ENCODE measurements around the gene ZBTB21. TPM values are rescaled to one million over a fixed set of nuclear protein-coding genes. Genes with fewer than 3 reads are reported as not detected.

The ZBTB21 gene
- total and polyA plus RNA-seq, 9 of the 15 experiments (the other 6 are each of a cell fraction or from before 2014, with no cell fraction given) = 2.2 to 15.2 (median 8.7) TPM

DNA sequence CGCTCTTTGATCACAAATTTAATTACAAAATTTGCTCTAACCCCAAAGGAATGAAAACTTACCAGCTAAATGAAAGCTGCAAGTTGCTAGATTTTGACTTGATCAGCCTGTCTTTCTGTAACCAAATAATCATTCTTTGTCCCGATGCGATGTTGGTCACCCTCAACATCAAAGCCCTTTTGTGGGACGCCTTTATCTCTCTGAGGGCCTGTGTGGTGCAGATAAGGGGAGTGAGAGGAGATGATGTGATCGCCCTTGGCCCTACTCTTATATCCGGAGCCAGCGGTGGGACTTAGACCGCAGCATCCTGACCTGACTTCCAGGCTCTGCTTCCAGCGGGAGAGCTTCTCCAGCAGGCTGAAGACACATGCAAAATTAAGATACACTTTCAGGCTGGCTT lies 41.6 kb upstream of the ZBTB21 start (continued):
- no peak for TF ChIP-seq PRMT5 (CRISPR knock-in tag; IDR thresholded peaks at IDR 0.05)
- TF ChIP-seq EZH2 (IDR thresholded peaks at IDR 0.05; ENCODE audit: borderline replicate concordance, low read depth, low read length) = no peak
- TF ChIP-seq ERF (CRISPR knock-in tag; IDR thresholded peaks at IDR 0.05) = peak; percentile 66; the same call in 1 of the 2 replicates
- TF ChIP-seq, protein P1, sequence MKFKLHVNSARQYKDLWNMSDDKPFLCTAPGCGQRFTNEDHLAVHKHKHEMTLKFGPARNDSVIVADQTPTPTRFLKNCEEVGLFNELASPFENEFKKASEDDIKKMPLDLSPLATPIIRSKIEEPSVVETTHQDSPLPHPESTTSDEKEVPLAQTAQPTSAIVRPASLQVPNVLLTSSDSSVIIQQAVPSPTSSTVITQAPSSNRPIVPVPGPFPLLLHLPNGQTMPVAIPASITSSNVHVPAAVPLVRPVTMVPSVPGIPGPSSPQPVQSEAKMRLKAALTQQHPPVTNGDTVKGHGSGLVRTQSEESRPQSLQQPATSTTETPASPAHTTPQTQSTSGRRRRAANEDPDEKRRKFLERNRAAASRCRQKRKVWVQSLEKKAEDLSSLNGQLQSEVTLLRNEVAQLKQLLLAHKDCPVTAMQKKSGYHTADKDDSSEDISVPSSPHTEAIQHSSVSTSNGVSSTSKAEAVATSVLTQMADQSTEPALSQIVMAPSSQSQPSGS (CRISPR knock-in tag; IDR thresholded peaks at IDR 0.05) = no peak
- TF ChIP-seq ZNF12 (CRISPR knock-in tag; IDR thresholded peaks at IDR 0.05) = no peak
- TF ChIP-seq, protein P2, sequence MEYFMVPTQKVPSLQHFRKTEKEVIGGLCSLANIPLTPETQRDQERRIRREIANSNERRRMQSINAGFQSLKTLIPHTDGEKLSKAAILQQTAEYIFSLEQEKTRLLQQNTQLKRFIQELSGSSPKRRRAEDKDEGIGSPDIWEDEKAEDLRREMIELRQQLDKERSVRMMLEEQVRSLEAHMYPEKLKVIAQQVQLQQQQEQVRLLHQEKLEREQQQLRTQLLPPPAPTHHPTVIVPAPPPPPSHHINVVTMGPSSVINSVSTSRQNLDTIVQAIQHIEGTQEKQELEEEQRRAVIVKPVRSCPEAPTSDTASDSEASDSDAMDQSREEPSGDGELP (CRISPR knock-in tag; IDR thresholded peaks at IDR 0.05; ENCODE audit: borderline replicate concordance) = peak; percentile 37; the same call in 1 of the 2 replicates
- TF ChIP-seq, protein P3, sequence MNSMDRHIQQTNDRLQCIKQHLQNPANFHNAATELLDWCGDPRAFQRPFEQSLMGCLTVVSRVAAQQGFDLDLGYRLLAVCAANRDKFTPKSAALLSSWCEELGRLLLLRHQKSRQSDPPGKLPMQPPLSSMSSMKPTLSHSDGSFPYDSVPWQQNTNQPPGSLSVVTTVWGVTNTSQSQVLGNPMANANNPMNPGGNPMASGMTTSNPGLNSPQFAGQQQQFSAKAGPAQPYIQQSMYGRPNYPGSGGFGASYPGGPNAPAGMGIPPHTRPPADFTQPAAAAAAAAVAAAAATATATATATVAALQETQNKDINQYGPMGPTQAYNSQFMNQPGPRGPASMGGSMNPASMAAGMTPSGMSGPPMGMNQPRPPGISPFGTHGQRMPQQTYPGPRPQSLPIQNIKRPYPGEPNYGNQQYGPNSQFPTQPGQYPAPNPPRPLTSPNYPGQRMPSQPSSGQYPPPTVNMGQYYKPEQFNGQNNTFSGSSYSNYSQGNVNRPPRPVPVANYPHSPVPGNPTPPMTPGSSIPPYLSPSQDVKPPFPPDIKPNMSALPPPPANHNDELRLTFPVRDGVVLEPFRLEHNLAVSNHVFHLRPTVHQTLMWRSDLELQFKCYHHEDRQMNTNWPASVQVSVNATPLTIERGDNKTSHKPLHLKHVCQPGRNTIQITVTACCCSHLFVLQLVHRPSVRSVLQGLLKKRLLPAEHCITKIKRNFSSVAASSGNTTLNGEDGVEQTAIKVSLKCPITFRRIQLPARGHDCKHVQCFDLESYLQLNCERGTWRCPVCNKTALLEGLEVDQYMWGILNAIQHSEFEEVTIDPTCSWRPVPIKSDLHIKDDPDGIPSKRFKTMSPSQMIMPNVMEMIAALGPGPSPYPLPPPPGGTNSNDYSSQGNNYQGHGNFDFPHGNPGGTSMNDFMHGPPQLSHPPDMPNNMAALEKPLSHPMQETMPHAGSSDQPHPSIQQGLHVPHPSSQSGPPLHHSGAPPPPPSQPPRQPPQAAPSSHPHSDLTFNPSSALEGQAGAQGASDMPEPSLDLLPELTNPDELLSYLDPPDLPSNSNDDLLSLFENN (IDR thresholded peaks at IDR 0.05; ENCODE audit: low read depth in 2 of 2, low read length in 2 of 2) = peak in 1 of 2 experiments; percentile 82; a peak in 2 of 4 replicates
- TF ChIP-seq, protein P4, sequence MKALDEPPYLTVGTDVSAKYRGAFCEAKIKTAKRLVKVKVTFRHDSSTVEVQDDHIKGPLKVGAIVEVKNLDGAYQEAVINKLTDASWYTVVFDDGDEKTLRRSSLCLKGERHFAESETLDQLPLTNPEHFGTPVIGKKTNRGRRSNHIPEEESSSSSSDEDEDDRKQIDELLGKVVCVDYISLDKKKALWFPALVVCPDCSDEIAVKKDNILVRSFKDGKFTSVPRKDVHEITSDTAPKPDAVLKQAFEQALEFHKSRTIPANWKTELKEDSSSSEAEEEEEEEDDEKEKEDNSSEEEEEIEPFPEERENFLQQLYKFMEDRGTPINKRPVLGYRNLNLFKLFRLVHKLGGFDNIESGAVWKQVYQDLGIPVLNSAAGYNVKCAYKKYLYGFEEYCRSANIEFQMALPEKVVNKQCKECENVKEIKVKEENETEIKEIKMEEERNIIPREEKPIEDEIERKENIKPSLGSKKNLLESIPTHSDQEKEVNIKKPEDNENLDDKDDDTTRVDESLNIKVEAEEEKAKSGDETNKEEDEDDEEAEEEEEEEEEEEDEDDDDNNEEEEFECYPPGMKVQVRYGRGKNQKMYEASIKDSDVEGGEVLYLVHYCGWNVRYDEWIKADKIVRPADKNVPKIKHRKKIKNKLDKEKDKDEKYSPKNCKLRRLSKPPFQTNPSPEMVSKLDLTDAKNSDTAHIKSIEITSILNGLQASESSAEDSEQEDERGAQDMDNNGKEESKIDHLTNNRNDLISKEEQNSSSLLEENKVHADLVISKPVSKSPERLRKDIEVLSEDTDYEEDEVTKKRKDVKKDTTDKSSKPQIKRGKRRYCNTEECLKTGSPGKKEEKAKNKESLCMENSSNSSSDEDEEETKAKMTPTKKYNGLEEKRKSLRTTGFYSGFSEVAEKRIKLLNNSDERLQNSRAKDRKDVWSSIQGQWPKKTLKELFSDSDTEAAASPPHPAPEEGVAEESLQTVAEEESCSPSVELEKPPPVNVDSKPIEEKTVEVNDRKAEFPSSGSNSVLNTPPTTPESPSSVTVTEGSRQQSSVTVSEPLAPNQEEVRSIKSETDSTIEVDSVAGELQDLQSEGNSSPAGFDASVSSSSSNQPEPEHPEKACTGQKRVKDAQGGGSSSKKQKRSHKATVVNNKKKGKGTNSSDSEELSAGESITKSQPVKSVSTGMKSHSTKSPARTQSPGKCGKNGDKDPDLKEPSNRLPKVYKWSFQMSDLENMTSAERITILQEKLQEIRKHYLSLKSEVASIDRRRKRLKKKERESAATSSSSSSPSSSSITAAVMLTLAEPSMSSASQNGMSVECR (CRISPR knock-in tag; IDR thresholded peaks at IDR 0.05) = no peak
- no peak for TF ChIP-seq KHSRP (IDR thresholded peaks at IDR 0.05)
- TF ChIP-seq PHF21A (IDR thresholded peaks at IDR 0.05; ENCODE audit: borderline replicate concordance, low read depth) = no peak
- no peak for TF ChIP-seq KDM2B (CRISPR knock-in tag; IDR thresholded peaks at IDR 0.05)
- TF ChIP-seq, protein P5, sequence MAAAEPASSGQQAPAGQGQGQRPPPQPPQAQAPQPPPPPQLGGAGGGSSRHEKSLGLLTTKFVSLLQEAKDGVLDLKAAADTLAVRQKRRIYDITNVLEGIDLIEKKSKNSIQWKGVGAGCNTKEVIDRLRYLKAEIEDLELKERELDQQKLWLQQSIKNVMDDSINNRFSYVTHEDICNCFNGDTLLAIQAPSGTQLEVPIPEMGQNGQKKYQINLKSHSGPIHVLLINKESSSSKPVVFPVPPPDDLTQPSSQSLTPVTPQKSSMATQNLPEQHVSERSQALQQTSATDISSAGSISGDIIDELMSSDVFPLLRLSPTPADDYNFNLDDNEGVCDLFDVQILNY (CRISPR knock-in tag; IDR thresholded peaks at IDR 0.05) = no peak
- no peak for TF ChIP-seq HNRNPUL1 (IDR thresholded peaks at IDR 0.05; ENCODE audit: low read length)
- no peak for TF ChIP-seq C11orf30 (IDR thresholded peaks at IDR 0.05; ENCODE audit: low read depth)
- TF ChIP-seq, protein P6, sequence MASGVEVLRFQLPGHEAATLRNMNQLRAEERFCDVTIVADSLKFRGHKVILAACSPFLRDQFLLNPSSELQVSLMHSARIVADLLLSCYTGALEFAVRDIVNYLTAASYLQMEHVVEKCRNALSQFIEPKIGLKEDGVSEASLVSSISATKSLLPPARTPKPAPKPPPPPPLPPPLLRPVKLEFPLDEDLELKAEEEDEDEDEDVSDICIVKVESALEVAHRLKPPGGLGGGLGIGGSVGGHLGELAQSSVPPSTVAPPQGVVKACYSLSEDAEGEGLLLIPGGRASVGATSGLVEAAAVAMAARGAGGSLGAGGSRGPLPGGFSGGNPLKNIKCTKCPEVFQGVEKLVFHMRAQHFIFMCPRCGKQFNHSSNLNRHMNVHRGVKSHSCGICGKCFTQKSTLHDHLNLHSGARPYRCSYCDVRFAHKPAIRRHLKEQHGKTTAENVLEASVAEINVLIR (CRISPR knock-in tag; IDR thresholded peaks at IDR 0.05) = 0 out of 2 replicates have a peak, but pooled peaks have one; percentile 39
- TF ChIP-seq ZNF263 (CRISPR knock-in tag; IDR thresholded peaks at IDR 0.05; ENCODE audit: borderline replicate concordance) = no peak

All from K562 (cell line).